Stomach (tissue), 4 donors: ENCODE measurements around the gene ATP12A.

Experiments
- CTCF ChIP-seq, 7 experiments: fragments of 450-650 bp in 4 of 7; fragments of 200-600 bp in 3 of 7; sonication (generic) in 3 of 7; IDR thresholded peaks; one replicate each; pipeline ENCODE4 v1.5.1; 2016 to 2019; ENCODE audit warnings: antibody characterized with exemption in 7 of 7, control low read depth in 2 of 7, mild to moderate bottlenecking in 1 of 7
- POLR2A ChIP-seq, 4 donors: fragments of 450-650 bp; IDR thresholded peaks; one replicate each; pipeline ENCODE4 v1.6.1; 2016; ENCODE audit warnings: antibody characterized with exemption in 4 of 4, control low read depth in 2 of 4, mild to moderate bottlenecking in 1 of 4, moderate library complexity in 1 of 4

GRCh38 chr13:24631922-24632321, 48.3 kb upstream of the ATP12A start:
- TF ChIP-seq CTCF (IDR thresholded peaks at IDR 0.05) (no peak), POLR2A (IDR thresholded peaks at IDR 0.05) (no peak)
